ENCODE measurements around the gene RGS13. TPM values are rescaled to one million over a fixed set of nuclear protein-coding genes. Genes with fewer than 3 reads are reported as not detected.

The RGS13 gene
- total and polyA plus RNA-seq, 10 of the 15 experiments (the other 5 are each of a cell fraction or from before 2014, with no cell fraction given): 0.23 to 16.0 (median 0.36) TPM; not detected in 1

- H3K4me1 ChIP-seq (ENCODE audit: control insufficient read depth, insufficient read depth, low read length): peaks cover 5% of the 10 kb centered on the region
- H3K9ac ChIP-seq (ENCODE audit: control insufficient read depth, insufficient read depth, low read length): no peak overlapping the region
- H3K9me3 ChIP-seq (replicated peaks; ENCODE audit: control insufficient read depth, insufficient read depth, low read length): no peaks in the 10 kb centered on the region
- ChIA-PET SMC1A (ENCODE audit: uncharacterized antibody, unreplicated experiment) (interaction anchor here (1.2 kb wide), 1 partner anchor 166 kb away, joined by 3 read pairs; no protein-coding TSS in a partner anchor), POLR2A (no interaction called here), CTCF (interaction anchor here (0.9 kb wide), 2 partner anchors 157 to 161 kb away, joined by 3 read pairs; no protein-coding TSS in a partner anchor), RAD21 (ENCODE audit: unreplicated experiment) (no interaction called here)
- no peak overlapping the region for H2AFZ ChIP-seq (ENCODE audit: control insufficient read depth, low read depth, low read length)
- intact Hi-C loops (cut with micrococcal nuclease; ENCODE audit: unreplicated experiment) (no loop called here), in situ Hi-C loops (cut with MboI) (no loop called here)
- ATAC-seq: no peak
- no peaks in the 10 kb centered on the region for H3K79me2 ChIP-seq (ENCODE audit: control insufficient read depth, insufficient read depth, low read length)
- TF ChIP-seq BHLHE40 (IDR thresholded peaks at IDR 0.05; ENCODE audit: borderline replicate concordance in 1 of 2, low read depth in 2 of 2, low read length in 1 of 2): no peak
- no peak for TF ChIP-seq IKZF2 (IDR thresholded peaks at IDR 0.05)
- TF ChIP-seq, protein P1, sequence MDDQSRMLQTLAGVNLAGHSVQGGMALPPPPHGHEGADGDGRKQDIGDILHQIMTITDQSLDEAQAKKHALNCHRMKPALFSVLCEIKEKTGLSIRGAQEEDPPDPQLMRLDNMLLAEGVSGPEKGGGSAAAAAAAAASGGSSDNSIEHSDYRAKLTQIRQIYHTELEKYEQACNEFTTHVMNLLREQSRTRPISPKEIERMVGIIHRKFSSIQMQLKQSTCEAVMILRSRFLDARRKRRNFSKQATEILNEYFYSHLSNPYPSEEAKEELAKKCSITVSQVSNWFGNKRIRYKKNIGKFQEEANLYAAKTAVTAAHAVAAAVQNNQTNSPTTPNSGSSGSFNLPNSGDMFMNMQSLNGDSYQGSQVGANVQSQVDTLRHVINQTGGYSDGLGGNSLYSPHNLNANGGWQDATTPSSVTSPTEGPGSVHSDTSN (IDR thresholded peaks at IDR 0.05; ENCODE audit: insufficient replicate concordance, low read depth, low read length): no peak
- no peak for TF ChIP-seq YY1 (IDR thresholded peaks at IDR 0.05; ENCODE audit: low read depth, low read length)
- no peak for TF ChIP-seq SMAD1 (IDR thresholded peaks at IDR 0.05; ENCODE audit: low read depth, partially characterized antibody)
- TF ChIP-seq MLLT1 (IDR thresholded peaks at IDR 0.05): no peak
- TF ChIP-seq, protein P2, sequence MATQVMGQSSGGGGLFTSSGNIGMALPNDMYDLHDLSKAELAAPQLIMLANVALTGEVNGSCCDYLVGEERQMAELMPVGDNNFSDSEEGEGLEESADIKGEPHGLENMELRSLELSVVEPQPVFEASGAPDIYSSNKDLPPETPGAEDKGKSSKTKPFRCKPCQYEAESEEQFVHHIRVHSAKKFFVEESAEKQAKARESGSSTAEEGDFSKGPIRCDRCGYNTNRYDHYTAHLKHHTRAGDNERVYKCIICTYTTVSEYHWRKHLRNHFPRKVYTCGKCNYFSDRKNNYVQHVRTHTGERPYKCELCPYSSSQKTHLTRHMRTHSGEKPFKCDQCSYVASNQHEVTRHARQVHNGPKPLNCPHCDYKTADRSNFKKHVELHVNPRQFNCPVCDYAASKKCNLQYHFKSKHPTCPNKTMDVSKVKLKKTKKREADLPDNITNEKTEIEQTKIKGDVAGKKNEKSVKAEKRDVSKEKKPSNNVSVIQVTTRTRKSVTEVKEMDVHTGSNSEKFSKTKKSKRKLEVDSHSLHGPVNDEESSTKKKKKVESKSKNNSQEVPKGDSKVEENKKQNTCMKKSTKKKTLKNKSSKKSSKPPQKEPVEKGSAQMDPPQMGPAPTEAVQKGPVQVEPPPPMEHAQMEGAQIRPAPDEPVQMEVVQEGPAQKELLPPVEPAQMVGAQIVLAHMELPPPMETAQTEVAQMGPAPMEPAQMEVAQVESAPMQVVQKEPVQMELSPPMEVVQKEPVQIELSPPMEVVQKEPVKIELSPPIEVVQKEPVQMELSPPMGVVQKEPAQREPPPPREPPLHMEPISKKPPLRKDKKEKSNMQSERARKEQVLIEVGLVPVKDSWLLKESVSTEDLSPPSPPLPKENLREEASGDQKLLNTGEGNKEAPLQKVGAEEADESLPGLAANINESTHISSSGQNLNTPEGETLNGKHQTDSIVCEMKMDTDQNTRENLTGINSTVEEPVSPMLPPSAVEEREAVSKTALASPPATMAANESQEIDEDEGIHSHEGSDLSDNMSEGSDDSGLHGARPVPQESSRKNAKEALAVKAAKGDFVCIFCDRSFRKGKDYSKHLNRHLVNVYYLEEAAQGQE (IDR thresholded peaks at IDR 0.05; ENCODE audit: low read depth, low read length): no peak
- WGBS (ENCODE audit: insufficient coverage, insufficient replicate concordance, low lambda C conversion rate, missing lambda C conversion rate): 76% methylated on average over 2 of the region's 2 CpGs
- H4K20me1 ChIP-seq (ENCODE audit: control insufficient read depth, insufficient read depth): no peaks in the 10 kb centered on the region
- H3K36me3 ChIP-seq (ENCODE audit: control insufficient read depth in 2 of 2, insufficient read depth in 2 of 2, low read length in 1 of 2): no peaks in the 10 kb centered on the region; a peak in 1 of 4 replicates
- no peak overlapping the region for H3K4me2 ChIP-seq (ENCODE audit: control insufficient read depth, insufficient read depth)
- no peak for FAIRE-seq
- peaks cover 0 to 5% of the 10 kb centered on the region in 2 experiments; a peak in 3 of 4 replicates for H3K27me3 ChIP-seq (replicated peaks in 1 of 2; ENCODE audit: control insufficient read depth in 2 of 2, insufficient read depth in 2 of 2, low read length in 1 of 2)
- no peak for DNase-seq (ENCODE audit: low read depth, low spot score)
- BruUV-seq (replicated peaks): no TSS peak
- H3K27ac ChIP-seq (ENCODE audit: control insufficient read depth, insufficient read depth): no peak overlapping the region
- H3K4me3 ChIP-seq: no peak overlapping the region
Measured at GRCh38 chr1:192635041-192635440, 906 bp upstream of the RGS13 start.
